Ishikawa (cell line): Measurements from ENCODE around the gene NTM.

Experiments
- CEBPB ChIP-seq: IDR thresholded peaks from 2 replicates; pipeline ENCODE4 v1.6.1; 2012
- CREB1 ChIP-seq: IDR thresholded peaks from 2 replicates; pipeline ENCODE4 v1.6.1; 2012; ENCODE audit warnings: low read depth
- EGR1 ChIP-seq: IDR thresholded peaks from 2 replicates; pipeline ENCODE4 v1.6.1; 2012
- EP300 ChIP-seq: IDR thresholded peaks from 2 replicates; pipeline ENCODE4 v1.6.1; 2012; ENCODE audit warnings: borderline replicate concordance
- FOXM1 ChIP-seq: IDR thresholded peaks from 2 replicates; pipeline ENCODE4 v1.6.1; 2012; ENCODE audit warnings: low read depth, borderline replicate concordance
- NFIC ChIP-seq: IDR thresholded peaks from 2 replicates; pipeline ENCODE4 v1.6.1; 2012
- RAD21 ChIP-seq: IDR thresholded peaks from 2 replicates; pipeline ENCODE4 v1.6.1; 2012; ENCODE audit warnings: low read depth
- TAF1 ChIP-seq: IDR thresholded peaks from 2 replicates; pipeline ENCODE4 v1.6.1; 2012; ENCODE audit warnings: low read depth, mild to moderate bottlenecking
- TCF12 ChIP-seq: IDR thresholded peaks from 2 replicates; pipeline ENCODE4 v1.6.1; 2012; ENCODE audit warnings: low read depth
- TEAD4 ChIP-seq: IDR thresholded peaks from 2 replicates; pipeline ENCODE4 v1.6.1; 2012
- YY1 ChIP-seq: IDR thresholded peaks from 2 replicates; pipeline ENCODE4 v1.6.1; 2012; ENCODE audit warnings: low read depth
- ZBTB7A ChIP-seq: IDR thresholded peaks from 2 replicates; pipeline ENCODE4 v1.6.1; 2012; ENCODE audit warnings: low read depth
- TF ChIP-seq, protein P1 (sequence below): IDR thresholded peaks from 2 replicates; pipeline ENCODE4 v1.6.1; 2012
- TF ChIP-seq, protein P2 (sequence below): IDR thresholded peaks from 2 replicates; pipeline ENCODE4 v1.6.1; 2012; ENCODE audit warnings: low read depth, mild to moderate bottlenecking
- TF ChIP-seq, protein P3 (sequence below): IDR thresholded peaks from 2 replicates; pipeline ENCODE4 v1.6.1; 2012

Gene NTM

DNA sequence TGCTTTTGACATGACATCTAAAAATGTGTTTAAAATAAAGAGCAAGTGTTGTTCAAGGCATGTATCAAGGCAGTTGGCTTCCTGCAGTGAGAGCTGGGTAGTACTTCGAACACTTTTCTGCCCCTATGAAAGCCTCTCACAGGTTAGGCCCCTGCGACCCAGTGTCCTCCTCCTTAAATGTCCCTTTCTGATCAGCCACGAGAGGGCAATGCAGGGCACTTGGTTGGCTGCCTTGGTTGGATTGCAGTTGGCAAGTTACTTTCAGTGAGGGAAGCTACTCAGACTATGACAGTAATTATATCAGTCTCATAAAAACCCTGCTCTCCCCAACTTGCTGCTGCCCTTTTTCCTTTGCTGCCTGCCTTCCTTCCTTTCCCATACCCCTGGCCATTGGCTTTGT, 743.8 kb downstream of the NTM start:
- TF ChIP-seq RAD21 (peak; percentile 19; the same call in 1 of the 2 replicates), EGR1 (no peak)

DNA sequence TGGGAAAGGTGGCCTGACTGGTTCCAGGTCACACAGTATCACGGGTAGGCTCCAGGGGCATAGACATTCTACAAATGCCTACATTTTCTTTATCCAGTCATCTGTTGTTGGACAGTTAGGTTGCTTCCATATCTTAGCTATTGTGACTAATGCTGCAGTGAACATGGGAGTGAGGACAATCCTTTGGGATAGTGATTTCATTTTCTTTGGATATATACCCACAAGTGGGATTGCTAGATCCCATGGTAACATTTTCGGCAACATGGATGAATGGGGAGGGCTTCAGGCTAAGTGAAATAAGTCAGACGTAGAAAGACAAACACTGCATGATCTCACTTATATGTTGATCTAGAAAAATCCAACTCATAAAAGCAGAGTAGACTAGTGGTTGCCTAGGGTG, 744.3 kb downstream of the NTM start:
- no peak for TF ChIP-seq CREB1
- no peak for TF ChIP-seq EGR1
- TF ChIP-seq, protein P1, sequence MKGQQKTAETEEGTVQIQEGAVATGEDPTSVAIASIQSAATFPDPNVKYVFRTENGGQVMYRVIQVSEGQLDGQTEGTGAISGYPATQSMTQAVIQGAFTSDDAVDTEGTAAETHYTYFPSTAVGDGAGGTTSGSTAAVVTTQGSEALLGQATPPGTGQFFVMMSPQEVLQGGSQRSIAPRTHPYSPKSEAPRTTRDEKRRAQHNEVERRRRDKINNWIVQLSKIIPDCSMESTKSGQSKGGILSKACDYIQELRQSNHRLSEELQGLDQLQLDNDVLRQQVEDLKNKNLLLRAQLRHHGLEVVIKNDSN: no peak
- no peak for TF ChIP-seq YY1
- no peak for TF ChIP-seq EP300

DNA sequence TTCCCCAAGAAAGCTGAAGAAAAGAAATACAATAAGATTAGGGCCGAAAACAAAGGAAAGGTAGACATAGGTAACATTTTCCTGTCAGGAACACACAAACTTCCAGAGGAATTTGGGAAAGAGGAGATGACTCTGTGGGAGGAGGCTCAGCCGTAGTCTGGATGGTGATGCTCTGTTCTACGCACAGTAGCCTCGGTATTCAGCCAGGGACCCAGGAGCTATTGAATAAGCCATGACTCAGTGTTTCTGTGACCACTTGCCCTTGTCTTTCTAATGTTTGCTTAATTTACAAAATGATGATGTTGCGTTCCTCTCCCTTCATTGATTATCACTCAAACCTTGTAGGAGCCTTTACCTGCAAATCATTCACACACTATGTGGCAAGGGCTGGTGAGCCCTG, 745.0 kb downstream of the NTM start:
- TF ChIP-seq TAF1 (no peak), YY1 (no peak), RAD21 (no peak), FOXM1 (no peak), CREB1 (no peak), NFIC (no peak), TCF12 (no peak), EGR1 (no peak), ZBTB7A (no peak)
- TF ChIP-seq, protein P1: no peak
- TF ChIP-seq, protein P2, sequence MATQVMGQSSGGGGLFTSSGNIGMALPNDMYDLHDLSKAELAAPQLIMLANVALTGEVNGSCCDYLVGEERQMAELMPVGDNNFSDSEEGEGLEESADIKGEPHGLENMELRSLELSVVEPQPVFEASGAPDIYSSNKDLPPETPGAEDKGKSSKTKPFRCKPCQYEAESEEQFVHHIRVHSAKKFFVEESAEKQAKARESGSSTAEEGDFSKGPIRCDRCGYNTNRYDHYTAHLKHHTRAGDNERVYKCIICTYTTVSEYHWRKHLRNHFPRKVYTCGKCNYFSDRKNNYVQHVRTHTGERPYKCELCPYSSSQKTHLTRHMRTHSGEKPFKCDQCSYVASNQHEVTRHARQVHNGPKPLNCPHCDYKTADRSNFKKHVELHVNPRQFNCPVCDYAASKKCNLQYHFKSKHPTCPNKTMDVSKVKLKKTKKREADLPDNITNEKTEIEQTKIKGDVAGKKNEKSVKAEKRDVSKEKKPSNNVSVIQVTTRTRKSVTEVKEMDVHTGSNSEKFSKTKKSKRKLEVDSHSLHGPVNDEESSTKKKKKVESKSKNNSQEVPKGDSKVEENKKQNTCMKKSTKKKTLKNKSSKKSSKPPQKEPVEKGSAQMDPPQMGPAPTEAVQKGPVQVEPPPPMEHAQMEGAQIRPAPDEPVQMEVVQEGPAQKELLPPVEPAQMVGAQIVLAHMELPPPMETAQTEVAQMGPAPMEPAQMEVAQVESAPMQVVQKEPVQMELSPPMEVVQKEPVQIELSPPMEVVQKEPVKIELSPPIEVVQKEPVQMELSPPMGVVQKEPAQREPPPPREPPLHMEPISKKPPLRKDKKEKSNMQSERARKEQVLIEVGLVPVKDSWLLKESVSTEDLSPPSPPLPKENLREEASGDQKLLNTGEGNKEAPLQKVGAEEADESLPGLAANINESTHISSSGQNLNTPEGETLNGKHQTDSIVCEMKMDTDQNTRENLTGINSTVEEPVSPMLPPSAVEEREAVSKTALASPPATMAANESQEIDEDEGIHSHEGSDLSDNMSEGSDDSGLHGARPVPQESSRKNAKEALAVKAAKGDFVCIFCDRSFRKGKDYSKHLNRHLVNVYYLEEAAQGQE: no peak

DNA sequence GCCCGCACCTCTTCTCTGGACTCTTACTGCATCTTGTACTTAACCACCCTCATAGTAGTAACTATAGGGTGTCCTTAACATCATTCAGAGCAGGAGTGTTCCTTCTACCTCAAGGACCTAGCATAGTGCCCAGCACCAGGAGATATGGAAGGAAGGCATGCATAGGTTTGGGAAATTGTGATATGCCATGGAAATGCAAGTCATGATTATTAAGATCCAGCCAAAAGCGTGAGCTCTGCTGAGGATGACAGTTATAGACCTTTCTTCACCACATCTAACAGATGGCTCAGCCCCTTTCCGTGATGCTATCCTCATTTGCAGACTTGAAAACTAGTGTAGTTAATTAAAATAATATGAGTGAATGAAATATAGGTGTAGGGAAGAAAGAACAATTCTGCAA, 746.1 kb downstream of the NTM start:
- TF ChIP-seq CEBPB (no peak), FOXM1 (no peak)

DNA sequence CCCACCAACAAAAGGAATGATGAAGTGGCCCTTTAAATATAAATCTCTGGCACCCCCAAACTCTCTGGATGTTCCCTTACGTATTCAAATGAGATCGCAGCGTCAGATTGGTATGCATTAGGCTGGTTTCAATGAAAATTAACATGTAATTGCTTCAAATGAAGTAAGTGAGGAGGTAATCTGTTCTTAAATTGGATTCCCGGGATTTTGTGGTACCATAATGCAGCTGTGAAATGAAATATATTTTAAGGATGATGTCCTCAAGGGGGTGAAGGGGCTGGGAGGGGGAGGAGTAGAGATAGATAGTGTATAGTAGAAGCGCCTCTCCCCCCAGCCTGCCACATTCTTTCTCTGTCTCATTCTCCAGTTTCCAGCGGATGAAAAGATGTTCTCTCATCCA, 748.2 kb downstream of the NTM start:
- TF ChIP-seq YY1: no peak
- no peak for TF ChIP-seq TAF1
- TF ChIP-seq, protein P3, sequence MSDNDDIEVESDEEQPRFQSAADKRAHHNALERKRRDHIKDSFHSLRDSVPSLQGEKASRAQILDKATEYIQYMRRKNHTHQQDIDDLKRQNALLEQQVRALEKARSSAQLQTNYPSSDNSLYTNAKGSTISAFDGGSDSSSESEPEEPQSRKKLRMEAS: no peak
- TF ChIP-seq, protein P1: no peak
- no peak for TF ChIP-seq TEAD4
- TF ChIP-seq FOXM1: no peak

DNA sequence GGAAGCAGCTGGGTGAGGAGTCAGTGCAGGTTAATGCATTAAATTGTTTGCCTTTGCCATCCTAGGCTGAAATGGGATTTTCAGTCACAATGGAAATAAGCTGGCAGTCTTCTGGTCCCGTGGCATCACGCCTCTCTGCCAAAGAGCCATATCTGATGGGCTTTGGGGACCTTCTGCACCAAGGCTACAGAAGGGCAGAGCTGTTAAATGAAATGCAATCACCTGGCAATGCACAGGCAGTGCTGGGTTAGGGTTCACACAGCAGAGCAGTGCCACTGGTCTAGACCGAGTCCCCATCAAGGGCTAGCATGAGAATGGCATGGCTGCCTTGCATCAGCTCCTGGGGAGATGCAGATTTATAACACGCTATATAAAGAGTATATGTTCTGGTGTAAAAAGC, 749.2 kb downstream of the NTM start:
- TF ChIP-seq ZBTB7A (no peak), FOXM1 (no peak), NFIC (no peak), RAD21 (no peak), TEAD4 (no peak), TCF12 (no peak), EP300 (no peak), EGR1 (no peak), YY1 (no peak), CREB1 (no peak), CEBPB (no peak), TAF1 (no peak)
- TF ChIP-seq, protein P2: no peak
- TF ChIP-seq, protein P3: no peak
- TF ChIP-seq, protein P1: no peak

DNA sequence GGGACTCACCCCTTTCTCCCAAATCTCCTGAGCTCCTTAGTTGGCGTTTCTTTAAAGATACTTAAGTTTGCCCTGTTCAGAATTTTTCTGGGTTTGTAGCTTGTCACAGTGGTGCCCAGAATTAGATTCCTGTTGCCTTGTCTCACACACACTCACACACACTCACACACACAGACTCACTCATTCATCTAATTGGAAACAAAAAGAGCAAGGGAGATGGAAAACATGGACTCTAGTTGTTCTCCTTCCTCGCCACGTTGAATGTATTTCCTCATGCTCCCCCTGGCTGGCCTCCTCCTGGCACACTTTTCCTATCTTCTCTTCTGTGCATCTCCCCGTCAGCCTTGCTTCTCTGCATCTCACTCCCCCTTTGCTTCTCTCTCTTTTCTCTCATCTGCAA, 752.3 kb downstream of the NTM start:
- TF ChIP-seq ZBTB7A (no peak), TAF1 (no peak), TEAD4 (no peak)
